SK-N-SH (cell line): ENCODE data around the gene MAGI2.

Experiments
- CTCF ChIP-seq: fragments of 200-600 bp; sonication (generic); IDR thresholded peaks from 2 replicates; pipeline ENCODE4 v1.6.1; 2017; ENCODE audit warnings: antibody characterized with exemption, mild to moderate bottlenecking, moderate library complexity
- EP300 ChIP-seq, 2 experiments: IDR thresholded peaks; 2 replicates each; pipeline versions ENCODE4 v1.4.0 to v1.6.1; 2012; ENCODE audit warnings: borderline replicate concordance in 1 of 2, low read depth in 1 of 2, low read length in 1 of 2
- JUND ChIP-seq: IDR thresholded peaks from 2 replicates; pipeline ENCODE4 v1.4.0; 2012
- MXI1 ChIP-seq: IDR thresholded peaks from 2 replicates; pipeline ENCODE4 v1.6.1; 2012; ENCODE audit warnings: mild to moderate bottlenecking, low read depth, low read length, improper control_type of control experiment
- PBX3 ChIP-seq: IDR thresholded peaks from 2 replicates; pipeline ENCODE4; 2012
- POLR2AphosphoS5 ChIP-seq: IDR thresholded peaks from 2 replicates; pipeline ENCODE4 v1.6.1; 2012; ENCODE audit warnings: low read depth, low read length
- RAD21 ChIP-seq: IDR thresholded peaks from 2 replicates; pipeline ENCODE4 v1.6.1; 2012; ENCODE audit warnings: mild to moderate bottlenecking, low read length
- SMC3 ChIP-seq: IDR thresholded peaks from 2 replicates; pipeline ENCODE4 v1.6.1; 2012; ENCODE audit warnings: low read depth, low read length, improper control_type of control experiment
- TAF1 ChIP-seq: IDR thresholded peaks from 2 replicates; pipeline ENCODE4 v1.6.1; 2012; ENCODE audit warnings: low read depth, mild to moderate bottlenecking, low read length, moderate library complexity, borderline replicate concordance
- USF1 ChIP-seq: IDR thresholded peaks from 2 replicates; pipeline ENCODE4 v1.4.0; 2012; ENCODE audit warnings: low read depth, borderline replicate concordance
- USF2 ChIP-seq: fragments of 150-350 bp; IDR thresholded peaks from 2 replicates; pipeline ENCODE4 v1.6.1; 2017; ENCODE audit warnings: antibody characterized with exemption, low read length, low read depth, borderline replicate concordance
- YY1 ChIP-seq: IDR thresholded peaks from 2 replicates; pipeline ENCODE4 v1.4.0; 2012; ENCODE audit warnings: low read depth, mild to moderate bottlenecking

- TF ChIP-seq SMC3 = no peak
- TF ChIP-seq YY1 = no peak
- no peak for TF ChIP-seq JUND
- TF ChIP-seq EP300 (IDR thresholded peaks at IDR 0.05; ENCODE audit: borderline replicate concordance in 1 of 2, low read depth in 1 of 2, low read length in 1 of 2) = no peak
- no peak for TF ChIP-seq PBX3
- no peak for TF ChIP-seq RAD21
- TF ChIP-seq USF1 = no peak
- TF ChIP-seq USF2 = no peak
- TF ChIP-seq CTCF = no peak
- TF ChIP-seq TAF1 = no peak
- no peak for TF ChIP-seq MXI1
- TF ChIP-seq POLR2AphosphoS5 = no peak
Observed at GRCh38 chr7:78167860-78168259, 1285.6 kb downstream of the MAGI2 start.
